ENCODE measurements around the gene NRP2.

The NRP2 gene

DNA sequence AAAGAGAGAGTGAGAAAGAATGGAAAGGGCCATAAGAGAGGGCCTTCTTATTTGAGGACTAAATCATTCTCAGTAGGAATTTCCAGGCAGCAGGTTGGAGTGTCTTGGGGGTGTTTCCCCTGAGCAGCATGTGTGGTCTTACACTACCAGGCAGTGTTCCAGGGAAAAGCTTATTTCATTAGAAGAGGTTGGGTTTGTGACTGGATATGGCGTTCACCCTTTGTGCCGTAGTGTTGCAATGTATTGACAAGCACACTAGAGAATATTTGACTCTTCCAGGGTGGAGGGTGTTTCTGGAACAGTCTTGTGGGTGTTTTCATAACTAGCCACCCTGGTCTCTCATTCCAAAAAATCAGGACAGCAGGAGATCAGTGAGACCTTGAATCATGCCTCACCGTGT lies 105.5 kb downstream of the NRP2 start:
- no peak overlapping the region for H3K4me3 ChIP-seq (ENCODE audit: low read depth, low read length)
- TF ChIP-seq, protein P1, sequence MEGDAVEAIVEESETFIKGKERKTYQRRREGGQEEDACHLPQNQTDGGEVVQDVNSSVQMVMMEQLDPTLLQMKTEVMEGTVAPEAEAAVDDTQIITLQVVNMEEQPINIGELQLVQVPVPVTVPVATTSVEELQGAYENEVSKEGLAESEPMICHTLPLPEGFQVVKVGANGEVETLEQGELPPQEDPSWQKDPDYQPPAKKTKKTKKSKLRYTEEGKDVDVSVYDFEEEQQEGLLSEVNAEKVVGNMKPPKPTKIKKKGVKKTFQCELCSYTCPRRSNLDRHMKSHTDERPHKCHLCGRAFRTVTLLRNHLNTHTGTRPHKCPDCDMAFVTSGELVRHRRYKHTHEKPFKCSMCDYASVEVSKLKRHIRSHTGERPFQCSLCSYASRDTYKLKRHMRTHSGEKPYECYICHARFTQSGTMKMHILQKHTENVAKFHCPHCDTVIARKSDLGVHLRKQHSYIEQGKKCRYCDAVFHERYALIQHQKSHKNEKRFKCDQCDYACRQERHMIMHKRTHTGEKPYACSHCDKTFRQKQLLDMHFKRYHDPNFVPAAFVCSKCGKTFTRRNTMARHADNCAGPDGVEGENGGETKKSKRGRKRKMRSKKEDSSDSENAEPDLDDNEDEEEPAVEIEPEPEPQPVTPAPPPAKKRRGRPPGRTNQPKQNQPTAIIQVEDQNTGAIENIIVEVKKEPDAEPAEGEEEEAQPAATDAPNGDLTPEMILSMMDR (IDR thresholded peaks at IDR 0.05; ENCODE audit: borderline replicate concordance, insufficient read depth, low read depth, low read length): no peak

- TF ChIP-seq, protein P1 (IDR thresholded peaks at IDR 0.05; ENCODE audit: borderline replicate concordance, insufficient read depth, low read depth, low read length): no peak
- no peak overlapping the region for H3K4me3 ChIP-seq (ENCODE audit: low read depth, low read length)
Measured at GRCh38 chr2:205789906-205790305, 107.6 kb downstream of the NRP2 start.

- no peak overlapping the region for H3K4me3 ChIP-seq (ENCODE audit: low read depth, low read length)
- TF ChIP-seq, protein P1 (IDR thresholded peaks at IDR 0.05; ENCODE audit: borderline replicate concordance, insufficient read depth, low read depth, low read length): no peak
Measured at GRCh38 chr2:205792908-205793307, 110.6 kb downstream of the NRP2 start.

DNA sequence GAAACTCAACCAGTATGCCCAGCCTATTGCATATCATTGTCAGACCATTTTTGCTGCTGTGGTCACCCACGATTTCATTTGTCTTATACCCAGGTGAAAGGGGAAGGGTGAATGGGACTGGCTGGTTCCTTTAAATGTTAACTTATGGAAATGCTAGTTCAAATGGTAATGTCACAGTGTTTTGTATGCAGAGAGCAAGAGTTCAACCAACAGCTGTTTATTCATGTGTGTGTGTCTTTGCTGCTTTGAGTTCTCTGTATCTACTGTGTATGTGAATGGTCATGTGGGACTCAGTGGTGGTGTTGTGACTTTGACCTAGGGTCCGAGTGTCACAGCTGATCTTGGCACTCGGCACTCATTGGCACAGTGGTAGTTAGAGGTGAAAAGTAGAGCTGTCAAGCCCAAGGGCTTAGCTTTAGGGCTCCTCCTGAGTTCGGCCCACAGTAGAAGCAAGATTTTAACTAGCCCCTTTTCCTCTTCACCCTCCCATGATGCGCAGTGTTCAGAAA lies 114.6 kb downstream of the NRP2 start:
- TF ChIP-seq, protein P1 (IDR thresholded peaks at IDR 0.05; ENCODE audit: borderline replicate concordance, insufficient read depth, low read depth, low read length): no peak
- H3K4me3 ChIP-seq (ENCODE audit: low read depth, low read length): no peak overlapping the region

DNA sequence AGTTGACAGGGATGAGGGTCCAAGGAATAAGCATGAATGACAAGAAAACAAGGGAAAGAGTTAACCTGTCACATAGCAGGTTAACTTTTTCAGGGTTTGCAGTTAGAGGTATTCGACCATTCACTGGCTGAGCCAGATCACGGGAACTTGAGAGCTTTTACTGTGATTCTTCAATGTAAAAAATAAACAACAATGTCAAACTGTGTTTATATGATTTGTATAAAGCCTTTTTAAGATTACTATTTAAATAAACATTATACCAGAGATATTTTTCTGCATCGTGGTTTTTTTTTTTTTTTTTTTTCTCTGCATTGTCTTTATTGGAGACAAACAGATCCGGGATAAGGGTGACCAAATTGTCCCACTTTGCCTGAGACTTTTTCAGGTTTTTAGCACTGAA lies 115.6 kb downstream of the NRP2 start:
- no peak overlapping the region for H3K4me3 ChIP-seq (ENCODE audit: low read depth, low read length)
- TF ChIP-seq, protein P1 (IDR thresholded peaks at IDR 0.05; ENCODE audit: borderline replicate concordance, insufficient read depth, low read depth, low read length): no peak

- no peak overlapping the region for H3K4me3 ChIP-seq (ENCODE audit: low read depth, low read length)
- TF ChIP-seq, protein P1 (IDR thresholded peaks at IDR 0.05; ENCODE audit: borderline replicate concordance, insufficient read depth, low read depth, low read length): no peak
Measured at GRCh38 chr2:205800224-205800623, 117.9 kb downstream of the NRP2 start.

- TF ChIP-seq, protein P1 (IDR thresholded peaks at IDR 0.05; ENCODE audit: borderline replicate concordance, insufficient read depth, low read depth, low read length): no peak
Measured at GRCh38 chr2:205800773-205801172, 118.5 kb downstream of the NRP2 start.

More at GRCh38 chr2:205800773-205801172, 118.5 kb downstream of the NRP2 start:
- H3K4me3 ChIP-seq (ENCODE audit: low read depth, low read length): no peak overlapping the region
